Left ventricle myocardium inferior (tissue), 1 donor: ENCODE data around the gene NCMAP. TPM values are rescaled to one million over a fixed set of nuclear protein-coding genes. Genes with fewer than 3 reads are reported as not detected.

ENCODE experiments used
- DNase-seq: peaks from one replicate; pipeline ENCODE4 v3.0.0-alpha.2; 2020
- H3K27ac ChIP-seq: fragments of 200-600 bp; replicated peaks from 2 replicates; pipeline ENCODE4 v1.8.0; 2021
- H3K27me3 ChIP-seq: fragments of 200-600 bp; 2 replicates; pipeline ENCODE4 v1.8.0; 2021; ENCODE audit warnings: low read depth
- H3K36me3 ChIP-seq: fragments of 200-600 bp; 2 replicates; pipeline ENCODE4 v1.8.0; 2021
- H3K4me1 ChIP-seq: fragments of 200-600 bp; 2 replicates; pipeline ENCODE4 v1.8.0; 2021
- H3K4me3 ChIP-seq: fragments of 200-600 bp; 2 replicates; pipeline ENCODE4 v1.8.0; 2021; ENCODE audit warnings: mild to moderate bottlenecking, moderate library complexity
- H3K9me3 ChIP-seq: fragments of 200-600 bp; replicated peaks from 2 replicates; pipeline ENCODE4 v1.8.0; 2021
- intact Hi-C: fragments of 100-400 bp; cut with micrococcal nuclease; formaldehyde crosslinking; loops from one replicate; pipeline ENCODE4 v1.11.0; 2022
- total RNA-seq: library from RNA; stranded (reverse); fragmentation: NEBNext Ultra II Directional; extraction: Animal tissue kit (Norgen Biotek cat#: 25700); gene quantifications from one replicate; pipeline ENCODE4 v1.2.1, GENCODE V29; 2021
- TF ChIP-seq, protein P1 (sequence below): fragments of 200-600 bp; IDR thresholded peaks from 2 replicates; pipeline ENCODE4 v1.8.0; 2021; ENCODE audit warnings: antibody characterized with exemption, mild to moderate bottlenecking, borderline replicate concordance
- donor health status: DM: no; HTN: yes; CAD: no; lungs with severe emphysema.

The NCMAP gene
- total RNA-seq, 1 donor from 2014 or later: 0.11 TPM

DNA sequence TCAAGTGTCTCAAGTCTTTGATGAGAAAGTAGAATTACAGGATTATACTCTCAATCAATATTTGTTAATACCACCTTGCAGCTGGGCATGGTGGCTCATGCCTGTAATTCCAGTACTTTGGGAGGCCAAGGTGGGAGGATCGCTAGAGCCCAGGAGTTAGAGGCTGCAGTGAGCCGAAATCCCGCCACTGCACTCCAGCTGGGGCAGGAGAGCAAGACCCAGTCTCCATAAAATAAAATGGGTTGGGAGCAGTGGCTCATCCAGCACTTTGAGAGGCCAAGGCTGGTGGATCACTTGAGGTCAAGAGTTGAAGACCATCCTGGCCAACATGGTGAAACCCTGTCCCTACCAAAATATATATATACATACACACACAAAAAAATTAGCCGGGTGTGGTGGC, 1.2 kb upstream of the NCMAP start:
- peaks cover 47% of the 10 kb centered on the region for H3K27me3 ChIP-seq
- H3K9me3 ChIP-seq: no peaks in the 10 kb centered on the region
- no peak overlapping the region for H3K27ac ChIP-seq
- TF ChIP-seq, protein P1, sequence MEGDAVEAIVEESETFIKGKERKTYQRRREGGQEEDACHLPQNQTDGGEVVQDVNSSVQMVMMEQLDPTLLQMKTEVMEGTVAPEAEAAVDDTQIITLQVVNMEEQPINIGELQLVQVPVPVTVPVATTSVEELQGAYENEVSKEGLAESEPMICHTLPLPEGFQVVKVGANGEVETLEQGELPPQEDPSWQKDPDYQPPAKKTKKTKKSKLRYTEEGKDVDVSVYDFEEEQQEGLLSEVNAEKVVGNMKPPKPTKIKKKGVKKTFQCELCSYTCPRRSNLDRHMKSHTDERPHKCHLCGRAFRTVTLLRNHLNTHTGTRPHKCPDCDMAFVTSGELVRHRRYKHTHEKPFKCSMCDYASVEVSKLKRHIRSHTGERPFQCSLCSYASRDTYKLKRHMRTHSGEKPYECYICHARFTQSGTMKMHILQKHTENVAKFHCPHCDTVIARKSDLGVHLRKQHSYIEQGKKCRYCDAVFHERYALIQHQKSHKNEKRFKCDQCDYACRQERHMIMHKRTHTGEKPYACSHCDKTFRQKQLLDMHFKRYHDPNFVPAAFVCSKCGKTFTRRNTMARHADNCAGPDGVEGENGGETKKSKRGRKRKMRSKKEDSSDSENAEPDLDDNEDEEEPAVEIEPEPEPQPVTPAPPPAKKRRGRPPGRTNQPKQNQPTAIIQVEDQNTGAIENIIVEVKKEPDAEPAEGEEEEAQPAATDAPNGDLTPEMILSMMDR: no peak
- intact Hi-C loops: no loop called here
- no peaks in the 10 kb centered on the region for H3K36me3 ChIP-seq
- H3K4me1 ChIP-seq: peaks cover 21% of the 10 kb centered on the region
- no peak for DNase-seq
- no peak overlapping the region for H3K4me3 ChIP-seq

DNA sequence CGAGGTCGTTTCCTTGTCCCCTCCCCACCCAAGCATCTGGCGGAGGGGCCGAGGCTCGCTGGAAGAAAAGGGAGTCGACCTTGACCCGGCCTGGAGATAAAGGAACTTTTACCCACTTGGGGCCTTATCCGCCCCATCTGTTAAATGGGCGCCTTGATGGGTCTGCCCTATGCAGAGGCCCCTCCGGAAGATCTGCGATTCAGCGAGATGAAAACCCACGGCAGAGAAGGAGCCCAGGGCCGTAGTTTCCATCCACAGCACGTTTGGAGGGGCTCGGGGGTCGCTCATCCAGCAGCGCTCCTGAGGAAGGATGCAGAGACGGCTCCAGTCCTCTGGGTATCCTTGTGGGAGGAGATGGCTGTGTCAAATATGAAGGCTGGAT, 518 bp downstream of the NCMAP start:
- Histone ChIP-seq H3K36me3 (no peaks in the 10 kb centered on the region), H3K9me3 (no peaks in the 10 kb centered on the region), H3K27me3 (peaks cover 50% of the 10 kb centered on the region), H3K4me1 (peaks cover 21% of the 10 kb centered on the region), H3K27ac (no peak overlapping the region), H3K4me3 (peak overlapping the region; percentile 58)
- TF ChIP-seq, protein P1: no peak
- intact Hi-C loops: no loop called here
- DNase-seq: no peak

DNA sequence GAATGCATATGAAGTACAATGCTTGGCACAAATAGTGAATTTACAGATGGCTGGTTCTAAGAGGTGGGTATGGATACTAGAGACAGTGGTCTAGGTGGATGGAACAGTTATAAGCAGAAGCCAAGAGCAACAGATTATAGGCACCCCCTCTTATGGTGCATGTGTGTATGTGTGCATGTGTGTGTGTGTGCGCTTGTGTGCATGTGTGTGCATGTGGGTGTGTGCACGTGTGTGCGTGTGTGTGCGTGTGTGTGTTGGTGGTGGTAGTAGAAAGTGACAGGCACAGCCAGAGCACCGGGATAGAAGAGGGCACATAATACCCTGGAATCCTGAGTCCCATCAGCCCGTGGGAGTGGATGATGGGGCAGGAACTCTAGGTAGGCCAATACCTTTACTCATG, 1.3 kb downstream of the NCMAP start:
- H3K4me1 ChIP-seq: peaks cover 18% of the 10 kb centered on the region
- no peak for DNase-seq
- H3K9me3 ChIP-seq: no peaks in the 10 kb centered on the region
- intact Hi-C loops: no loop called here
- no peak overlapping the region for H3K4me3 ChIP-seq
- H3K27me3 ChIP-seq: peaks cover 50% of the 10 kb centered on the region
- no peak overlapping the region for H3K27ac ChIP-seq
- H3K36me3 ChIP-seq: no peaks in the 10 kb centered on the region
- TF ChIP-seq, protein P1: no peak

DNA sequence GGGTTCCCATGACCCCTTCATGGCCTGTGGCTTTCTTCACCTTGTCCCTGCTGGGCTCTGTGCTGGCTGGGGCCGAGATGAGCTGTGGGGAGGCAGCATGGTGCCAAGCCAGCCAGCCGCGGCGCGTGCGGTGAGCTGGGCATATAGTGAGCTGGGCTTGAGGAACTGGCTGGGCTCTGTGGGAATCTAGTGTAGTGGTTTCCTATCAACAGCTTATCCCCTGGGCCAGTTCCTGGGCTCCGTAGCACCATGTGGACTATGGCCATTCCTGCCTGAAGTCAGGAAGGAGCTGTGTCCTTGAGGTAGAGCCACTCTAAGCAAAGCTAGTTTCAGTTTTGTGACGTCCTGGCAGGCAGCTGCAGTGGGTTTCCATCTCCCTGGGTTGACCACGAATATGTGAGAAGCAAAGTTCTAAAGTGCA, 1.8 kb downstream of the NCMAP start:
- H3K27me3 ChIP-seq: peaks cover 50% of the 10 kb centered on the region
- H3K4me1 ChIP-seq: peaks cover 21% of the 10 kb centered on the region
- no peak overlapping the region for H3K27ac ChIP-seq
- intact Hi-C loops: no loop called here
- no peak for DNase-seq
- no peak overlapping the region for H3K4me3 ChIP-seq
- TF ChIP-seq, protein P1: no peak
- no peaks in the 10 kb centered on the region for H3K36me3 ChIP-seq
- no peaks in the 10 kb centered on the region for H3K9me3 ChIP-seq

DNA sequence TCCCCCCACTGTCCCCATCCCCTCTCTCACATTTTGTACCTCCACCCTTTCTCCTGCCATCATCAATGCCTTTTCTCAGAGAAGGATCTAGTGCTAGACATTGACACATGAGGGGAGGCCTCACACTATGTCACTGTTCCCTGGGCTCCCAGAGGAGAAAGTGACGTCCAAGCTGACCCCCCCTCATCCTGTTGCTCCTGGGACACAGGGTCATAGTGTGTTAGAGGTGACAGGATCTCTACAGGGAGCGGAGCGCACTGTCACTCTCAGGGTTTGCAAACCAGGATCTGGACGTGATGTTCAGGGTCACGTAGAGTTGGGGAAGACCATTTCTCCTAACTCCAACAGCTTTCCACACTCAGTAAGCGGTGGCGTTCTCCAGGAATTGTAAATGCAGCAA, 2.6 kb downstream of the NCMAP start:
- no peak for DNase-seq
- Histone ChIP-seq H3K27me3 (peaks cover 46% of the 10 kb centered on the region), H3K4me3 (no peak overlapping the region), H3K27ac (no peak overlapping the region), H3K4me1 (peaks cover 22% of the 10 kb centered on the region), H3K36me3 (no peaks in the 10 kb centered on the region), H3K9me3 (no peaks in the 10 kb centered on the region)
- TF ChIP-seq, protein P1: no peak
- intact Hi-C loops: no loop called here
